GM19099 (cell line): ENCODE results near the gene EEFSEC.

Experiments used
- POLR2A ChIP-seq: IDR thresholded peaks from 3 replicates; pipeline ENCODE4 v1.6.1; 2011; ENCODE audit warnings: low read depth; ENCODE audit not compliant: insufficient read length; ENCODE audit errors: extremely low read depth

EEFSEC gene

GRCh38 chr3:128254967-128255366 lies 101.7 kb downstream of the EEFSEC start:
- no peak for TF ChIP-seq POLR2A

DNA sequence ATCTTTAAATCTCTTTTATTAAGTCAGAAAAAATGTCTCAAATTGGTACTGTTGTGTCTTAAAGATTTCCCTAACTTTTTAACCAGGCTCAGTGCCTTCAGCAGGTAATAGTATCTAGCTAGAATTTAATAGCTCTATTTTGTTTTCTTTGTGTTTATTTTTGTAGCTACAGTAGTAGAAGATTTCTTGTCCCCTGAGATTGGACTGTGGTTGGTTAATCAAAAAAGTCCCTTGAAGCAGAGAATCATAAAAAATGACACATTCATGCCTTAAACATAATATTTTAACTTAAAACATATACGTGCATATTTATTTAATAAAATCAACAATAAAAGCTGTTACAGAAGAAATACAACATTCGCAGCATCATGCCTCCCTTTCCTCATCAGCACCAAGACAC lies 102.8 kb downstream of the EEFSEC start:
- TF ChIP-seq POLR2A, result no peak

DNA sequence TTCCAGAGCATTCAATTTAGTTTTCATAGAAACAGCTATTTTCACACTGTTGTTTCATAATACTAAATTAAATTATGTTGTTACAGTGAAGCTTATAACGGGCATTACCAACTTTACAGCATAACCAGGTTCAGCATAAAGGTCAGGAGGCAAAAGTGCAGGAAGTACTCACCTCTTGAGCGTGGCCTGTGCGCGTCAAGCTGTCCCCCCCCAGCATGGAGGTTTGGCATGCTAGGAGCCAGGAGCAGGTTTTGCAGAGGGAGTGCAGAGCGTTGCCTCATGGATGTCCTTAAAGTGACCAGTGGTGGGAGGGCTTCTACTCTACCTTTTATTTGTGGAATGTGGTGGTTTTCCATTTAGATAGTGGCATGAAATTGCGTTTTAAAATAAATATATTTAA lies 104.4 kb downstream of the EEFSEC start:
- TF ChIP-seq POLR2A, result no peak

DNA sequence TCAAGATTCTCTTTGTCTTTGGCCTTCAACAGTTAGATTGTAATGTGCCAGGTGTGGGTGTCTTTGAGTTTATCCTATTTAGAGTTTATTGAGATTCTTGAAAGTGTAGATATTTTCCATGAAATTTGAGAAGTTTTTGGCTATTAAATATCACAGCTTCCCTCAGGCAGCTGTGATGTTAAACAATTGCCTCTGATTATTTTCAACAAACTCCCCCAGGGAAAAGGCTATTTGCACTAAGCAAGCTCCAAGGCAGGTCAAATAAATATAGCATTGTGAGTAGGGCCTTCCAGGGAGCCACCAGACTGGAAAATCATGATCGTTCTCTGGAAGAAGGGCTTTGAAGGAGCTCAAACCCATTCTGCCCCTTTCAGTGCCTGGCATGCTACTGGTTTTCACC lies 107.0 kb downstream of the EEFSEC start:
- TF ChIP-seq POLR2A, result no peak

DNA sequence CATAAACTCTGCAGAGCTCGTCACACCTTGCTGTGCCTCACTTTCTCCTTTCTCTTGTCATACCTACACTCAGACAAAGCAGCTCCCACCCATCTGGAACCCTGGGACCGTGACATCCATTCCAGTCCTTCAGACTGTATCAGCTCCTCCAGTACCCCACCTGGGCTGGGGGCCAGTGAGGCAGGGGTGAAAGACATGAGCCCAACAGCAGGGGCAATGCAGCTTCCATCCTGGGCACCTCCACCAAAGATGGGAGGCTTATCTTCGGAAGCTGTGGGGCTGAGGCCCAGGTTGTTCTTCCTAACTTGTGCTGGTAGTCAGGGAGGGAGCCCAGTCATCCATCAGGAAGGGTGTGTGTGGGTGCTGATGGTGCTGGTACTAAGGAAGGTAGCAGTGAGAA lies 109.2 kb downstream of the EEFSEC start:
- no peak for TF ChIP-seq POLR2A

DNA sequence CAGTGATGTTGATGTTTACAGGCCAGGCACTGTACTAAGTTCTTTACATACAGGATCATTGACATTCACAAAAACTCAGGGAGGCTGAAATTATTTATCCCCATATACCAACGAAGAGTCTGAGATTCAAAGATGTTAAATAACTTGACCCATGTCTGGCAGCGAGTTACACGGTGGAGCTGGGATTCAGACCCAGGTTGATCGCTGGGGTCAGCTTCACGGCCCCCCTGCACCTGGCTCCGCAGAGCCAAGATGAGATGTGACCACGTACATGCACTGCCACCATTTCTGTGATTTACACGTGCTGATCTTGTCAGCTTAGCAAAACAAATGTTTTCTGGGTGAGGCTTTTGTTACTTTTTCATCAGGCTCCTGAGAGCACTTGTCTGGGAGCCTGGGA lies 109.8 kb downstream of the EEFSEC start:
- TF ChIP-seq POLR2A, result no peak

DNA sequence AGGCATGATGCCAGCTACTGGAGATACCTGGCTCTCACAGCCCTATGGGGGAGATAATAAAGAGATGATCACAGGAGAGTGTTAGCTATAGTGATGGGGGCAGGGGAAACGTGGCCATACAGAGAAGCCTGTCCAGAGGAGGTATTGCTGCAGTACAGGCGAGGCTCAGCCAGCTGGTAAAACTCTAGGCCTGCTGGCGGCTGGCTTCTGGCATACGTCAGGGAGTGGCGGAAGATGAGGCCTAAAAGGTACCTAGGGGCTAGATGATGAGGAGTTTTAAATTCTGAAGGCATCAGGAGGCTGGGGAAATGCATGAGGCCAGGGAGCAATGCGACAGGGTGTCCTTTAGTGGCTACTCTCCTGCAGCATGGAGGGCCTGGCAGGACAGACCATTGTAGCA lies 110.7 kb downstream of the EEFSEC start:
- TF ChIP-seq POLR2A, result no peak

DNA sequence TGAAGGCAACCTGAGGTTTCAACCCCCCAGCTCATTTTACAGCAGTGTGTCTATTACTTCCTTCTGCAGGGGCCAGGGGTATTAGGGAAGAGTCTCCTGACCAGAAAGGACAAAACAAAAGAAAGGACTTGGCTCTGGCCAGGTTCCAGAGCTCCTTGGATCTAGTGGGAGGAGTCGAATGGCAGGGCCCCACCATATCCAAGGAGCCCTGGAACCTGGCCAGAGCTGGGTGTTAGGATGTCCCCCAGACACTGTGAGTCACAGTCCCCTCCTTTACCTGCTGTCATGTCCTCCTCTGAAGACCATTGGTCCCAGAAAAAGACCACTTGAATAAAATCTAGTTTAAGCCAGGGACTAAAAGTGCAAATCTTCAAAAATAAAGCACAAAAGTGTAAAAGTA lies 113.2 kb downstream of the EEFSEC start:
- no peak for TF ChIP-seq POLR2A

DNA sequence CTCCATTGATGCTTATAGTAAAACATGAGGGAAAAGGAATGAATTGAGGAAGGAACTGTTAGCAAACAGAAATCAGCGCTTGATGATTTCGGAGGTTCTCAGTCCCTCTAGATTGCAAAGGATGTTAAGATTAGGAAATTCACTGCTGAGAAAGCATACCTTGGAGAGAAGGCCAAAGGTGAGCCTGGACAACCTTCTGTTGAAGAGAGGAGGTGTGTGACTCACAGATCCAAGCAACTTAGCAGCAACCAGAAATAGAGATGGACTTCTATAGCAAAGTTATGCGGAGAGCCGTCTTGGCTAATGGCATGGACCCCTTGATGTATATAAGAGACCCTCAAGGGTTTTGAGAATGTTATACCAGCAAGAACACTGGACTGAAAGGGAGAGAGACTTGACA lies 114.3 kb downstream of the EEFSEC start:
- TF ChIP-seq POLR2A, result no peak

DNA sequence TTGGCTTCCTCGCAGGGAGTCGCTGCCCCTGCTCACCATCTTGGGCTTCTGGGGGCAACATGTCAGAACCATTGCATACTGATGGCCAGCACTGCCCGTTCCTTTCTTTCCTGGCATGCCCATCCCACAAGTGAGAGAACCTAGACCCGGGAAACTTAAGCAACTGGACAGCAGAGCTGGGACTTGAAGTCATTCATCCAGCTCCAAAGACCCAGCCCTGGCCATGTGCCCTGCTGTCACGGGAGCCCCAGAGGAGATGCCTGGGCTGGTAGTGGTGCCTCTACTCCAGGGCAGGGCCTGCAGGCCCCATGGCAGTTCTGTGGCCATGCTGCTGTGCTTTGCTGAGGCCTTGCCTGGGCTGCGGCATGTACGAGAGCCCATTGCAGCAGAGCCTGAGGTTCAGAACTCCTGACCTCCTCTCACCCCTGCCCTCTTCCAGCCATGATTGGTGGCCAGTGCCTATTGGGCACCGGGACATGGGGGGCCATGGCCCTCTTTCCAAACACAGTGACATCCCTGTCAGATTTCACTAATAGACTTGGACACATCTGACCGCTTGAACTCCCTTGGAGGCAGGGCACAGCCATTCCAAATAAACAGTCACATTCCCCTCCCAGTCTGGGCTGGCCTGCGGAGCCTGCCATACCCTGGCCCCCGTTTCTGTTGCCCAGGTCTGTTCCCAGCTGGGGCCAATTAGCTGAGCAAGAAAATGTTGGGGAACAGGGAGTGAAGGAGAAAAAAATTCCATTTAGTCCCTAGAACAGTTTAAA lies 115.9 kb downstream of the EEFSEC start:
- TF ChIP-seq POLR2A, result no peak

DNA sequence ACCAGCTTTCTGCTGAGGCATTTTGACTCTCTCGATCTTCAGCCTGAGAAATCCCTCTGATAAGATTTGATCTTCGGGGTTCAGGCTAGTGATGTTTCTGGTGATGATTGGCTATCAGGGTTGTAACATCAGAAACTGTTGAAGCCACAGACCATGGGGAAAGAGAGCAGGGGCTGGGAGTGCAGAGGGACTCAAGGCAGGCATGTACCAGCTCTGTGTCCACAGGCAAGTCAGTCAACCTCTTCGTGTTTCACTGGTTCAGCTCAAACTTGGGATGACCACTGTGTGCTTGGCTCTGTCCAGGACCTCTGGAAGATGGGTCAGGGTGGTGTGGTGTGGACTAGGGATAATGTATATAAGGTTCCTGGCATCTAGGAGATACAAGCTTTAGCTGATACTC lies 116.5 kb downstream of the EEFSEC start:
- no peak for TF ChIP-seq POLR2A

GRCh38 chr3:128270559-128271492 lies 117.5 kb downstream of the EEFSEC start:
- no peak for TF ChIP-seq POLR2A

DNA sequence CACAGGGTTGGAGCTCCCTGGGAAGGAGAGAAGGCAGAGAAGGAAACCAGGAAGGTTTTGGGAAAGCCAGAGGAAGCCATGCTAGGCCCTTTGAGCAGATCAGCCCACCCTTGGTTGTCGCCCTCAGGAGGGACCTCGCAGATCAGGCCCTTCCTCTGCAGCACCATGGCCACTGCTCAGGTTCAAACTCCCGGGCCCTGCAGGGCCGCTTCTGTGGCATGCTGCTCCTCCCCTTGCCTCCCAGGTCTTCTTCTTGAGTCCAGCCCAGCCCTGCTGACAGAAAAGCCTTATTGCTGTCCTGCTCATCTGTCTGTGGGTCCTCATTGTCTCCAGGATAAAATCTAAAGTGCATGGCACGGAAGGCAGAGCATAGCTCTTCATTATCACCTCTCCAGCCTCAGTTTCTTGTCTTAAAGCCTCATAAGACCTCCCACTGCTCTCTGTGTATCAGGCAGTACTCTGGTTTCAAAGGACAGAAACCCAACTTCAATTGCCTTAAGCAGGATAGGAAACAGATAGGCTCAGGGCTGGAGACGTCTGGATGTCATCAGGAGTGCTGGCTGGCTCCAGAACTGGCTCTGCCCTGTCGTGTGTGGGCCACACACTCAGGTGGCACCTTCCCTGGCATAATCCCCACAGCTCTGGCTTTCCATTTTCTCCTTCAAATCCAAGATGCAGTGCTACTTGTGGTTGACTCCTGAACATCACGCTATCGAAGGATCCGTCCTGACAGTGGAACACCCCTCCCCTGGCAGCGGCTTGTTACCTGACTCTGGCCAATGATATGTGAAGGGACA lies 118.5 kb downstream of the EEFSEC start:
- no peak for TF ChIP-seq POLR2A

- TF ChIP-seq POLR2A, result no peak
Observed at GRCh38 chr3:128273109-128273840, 120.0 kb downstream of the EEFSEC start.

DNA sequence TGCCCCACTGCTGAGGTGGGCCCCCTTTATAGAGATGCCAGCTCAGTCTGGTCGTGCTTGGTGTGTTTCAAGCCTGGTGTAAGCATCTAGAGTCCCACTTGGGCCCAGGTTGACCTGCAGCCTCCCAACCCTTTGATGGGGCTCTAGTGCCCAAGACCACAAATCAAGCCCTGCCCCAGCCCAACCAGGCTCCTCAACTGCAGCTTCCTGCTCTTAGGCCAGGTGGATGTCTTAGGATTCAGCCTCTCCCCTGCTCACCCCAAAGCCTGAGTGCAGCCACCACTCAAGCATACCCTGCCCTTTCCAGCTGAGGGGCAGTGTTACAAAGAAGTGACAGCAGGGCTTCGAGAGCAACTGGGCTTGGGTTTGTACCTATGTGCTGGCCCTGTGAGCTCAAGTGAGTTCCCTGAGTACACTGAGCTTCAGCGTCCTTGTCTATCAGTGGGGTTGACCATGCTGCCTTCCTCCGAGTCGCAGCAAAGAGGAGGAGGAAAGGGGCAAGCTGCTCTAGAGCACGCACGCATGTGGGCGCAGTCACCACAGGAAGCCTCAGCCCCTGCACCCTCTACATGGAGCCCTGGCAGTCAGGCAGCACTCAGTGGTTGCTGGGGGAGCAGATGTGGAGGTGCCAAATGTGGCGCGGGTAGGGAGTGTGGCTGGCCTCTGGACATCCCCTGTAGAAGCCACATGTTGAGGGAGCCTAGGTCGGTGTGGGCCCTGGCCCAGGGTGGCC lies 120.7 kb downstream of the EEFSEC start:
- TF ChIP-seq POLR2A, result no peak

- no peak for TF ChIP-seq POLR2A
Observed at GRCh38 chr3:128274837-128275236, 121.6 kb downstream of the EEFSEC start.
